ENCODE measurements around the gene CNDP1.

CNDP1 gene

DNA sequence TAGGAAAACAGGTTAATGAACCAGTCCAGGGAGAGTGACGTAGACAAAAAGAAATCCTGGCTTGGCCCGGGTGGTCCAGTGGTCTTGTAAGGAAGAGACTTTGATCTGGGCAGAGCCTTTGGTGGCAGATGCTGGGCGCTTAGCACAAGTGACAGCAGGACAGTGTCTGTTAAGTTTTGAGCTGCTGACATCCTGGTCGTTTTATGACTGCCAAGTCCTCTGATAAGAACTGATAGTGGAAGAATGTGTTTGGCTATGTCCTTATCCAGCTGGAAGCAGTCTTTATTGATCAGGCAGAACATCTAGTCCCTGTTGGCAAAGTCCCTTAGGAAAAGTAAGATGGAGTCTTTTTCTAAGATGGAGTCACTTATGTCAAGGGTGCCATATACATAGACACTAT lies 36.0 kb downstream of the CNDP1 start (continued):
- TF ChIP-seq ZNF223 (tag by site-specific recombination; IDR thresholded peaks at IDR 0.05) = no peak
- no peak for TF ChIP-seq TCF7L2 (IDR thresholded peaks at IDR 0.05; ENCODE audit: borderline replicate concordance, low read depth, low read length)
- TF ChIP-seq ZNF654 (tag by site-specific recombination; IDR thresholded peaks at IDR 0.05; ENCODE audit: low read depth) = no peak
- no peak for TF ChIP-seq GLI2 (tag by site-specific recombination; IDR thresholded peaks at IDR 0.05; ENCODE audit: borderline replicate concordance, low read depth)
- TF ChIP-seq ZNF561 (tag by site-specific recombination; IDR thresholded peaks at IDR 0.05; ENCODE audit: borderline replicate concordance) = no peak
- TF ChIP-seq, protein P1, sequence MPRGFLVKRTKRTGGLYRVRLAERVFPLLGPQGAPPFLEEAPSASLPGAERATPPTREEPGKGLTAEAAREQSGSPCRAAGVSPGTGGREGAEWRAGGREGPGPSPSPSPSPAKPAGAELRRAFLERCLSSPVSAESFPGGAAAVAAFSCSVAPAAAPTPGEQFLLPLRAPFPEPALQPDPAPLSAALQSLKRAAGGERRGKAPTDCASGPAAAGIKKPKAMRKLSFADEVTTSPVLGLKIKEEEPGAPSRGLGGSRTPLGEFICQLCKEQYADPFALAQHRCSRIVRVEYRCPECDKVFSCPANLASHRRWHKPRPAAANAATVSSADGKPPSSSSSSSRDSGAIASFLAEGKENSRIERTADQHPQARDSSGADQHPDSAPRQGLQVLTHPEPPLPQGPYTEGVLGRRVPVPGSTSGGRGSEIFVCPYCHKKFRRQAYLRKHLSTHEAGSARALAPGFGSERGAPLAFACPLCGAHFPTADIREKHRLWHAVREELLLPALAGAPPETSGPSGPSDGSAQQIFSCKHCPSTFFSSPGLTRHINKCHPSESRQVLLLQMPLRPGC (tag by site-specific recombination; IDR thresholded peaks at IDR 0.05) = no peak
- no peak for TF ChIP-seq ZNF23 (tag by site-specific recombination; IDR thresholded peaks at IDR 0.05; ENCODE audit: borderline replicate concordance)

DNA sequence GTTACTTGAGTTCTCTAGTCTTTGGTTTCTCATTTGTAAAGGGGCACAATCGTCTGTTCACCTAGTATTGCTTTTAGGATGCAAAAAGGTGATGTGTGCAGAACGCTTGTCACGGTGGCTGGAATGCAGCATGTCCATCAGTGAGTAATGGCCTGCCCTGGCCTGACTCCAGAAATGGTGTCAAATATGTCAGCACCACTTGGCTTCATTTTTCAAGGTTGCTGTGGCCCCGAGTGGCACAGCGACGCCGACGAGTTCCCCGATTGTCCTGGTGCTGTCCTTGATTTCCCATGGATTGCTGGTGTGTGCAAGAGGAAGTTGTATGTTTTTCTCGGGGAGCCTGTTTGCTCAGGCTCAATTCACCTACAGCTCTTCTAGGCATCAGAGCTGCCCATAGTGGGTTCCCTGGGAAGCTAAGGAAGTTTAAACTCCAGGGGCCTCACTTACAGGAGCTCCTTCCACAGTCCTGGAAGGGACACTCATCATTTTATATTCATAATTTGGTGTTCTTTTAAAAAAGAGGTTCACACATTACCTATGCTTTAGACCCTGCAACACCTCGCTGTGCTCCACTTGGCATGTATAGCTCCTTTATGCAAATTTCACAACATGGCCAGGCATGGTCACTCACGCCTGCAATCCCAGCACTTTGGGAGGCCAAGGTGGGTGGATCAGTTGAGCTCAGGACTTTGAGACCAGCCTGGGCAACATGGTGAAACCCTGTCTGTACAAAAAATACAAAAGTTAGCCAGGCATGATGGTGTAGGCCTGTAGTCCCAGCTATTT lies 37.8 kb downstream of the CNDP1 start:
- ChIA-PET CTCF (no interaction called here), POLR2A (interaction anchor here (0.7 kb wide), 1 partner anchor 9 kb away, joined by 5 read pairs; no protein-coding TSS in a partner anchor)
- TF ChIP-seq ZNF23 (tag by site-specific recombination; IDR thresholded peaks at IDR 0.05; ENCODE audit: borderline replicate concordance) (no peak), KLF8 (tag by site-specific recombination; IDR thresholded peaks at IDR 0.05) (no peak), ZNF791 (tag by site-specific recombination; IDR thresholded peaks at IDR 0.05) (no peak), ZNF335 (tag by site-specific recombination; conservative IDR thresholded peaks at IDR 0.05) (no peak), ZNF341 (tag by site-specific recombination; IDR thresholded peaks at IDR 0.05; ENCODE audit: low read depth) (no peak), ZNF138 (tag by site-specific recombination; IDR thresholded peaks at IDR 0.05; ENCODE audit: borderline replicate concordance) (no peak), ZNF473 (tag by site-specific recombination; IDR thresholded peaks at IDR 0.05) (no peak), ZBTB7A (tag by site-specific recombination; IDR thresholded peaks at IDR 0.05; ENCODE audit: low read depth) (no peak), ZNF362 (tag by site-specific recombination; IDR thresholded peaks at IDR 0.05) (no peak), ZNF707 (tag by site-specific recombination; IDR thresholded peaks at IDR 0.05) (no peak), ZNF433 (tag by site-specific recombination; IDR thresholded peaks at IDR 0.05; ENCODE audit: low read depth) (no peak), PRDM10 (tag by site-specific recombination; IDR thresholded peaks at IDR 0.05) (no peak)
- Histone ChIP-seq H3K9me3 (ENCODE audit: control insufficient read depth, insufficient read depth, low read depth, low read length) (no peaks in the 10 kb centered on the region), H3K4me3 (ENCODE audit: low read depth, low read length) (no peak overlapping the region), H3K36me3 (ENCODE audit: control insufficient read depth in 2 of 2, insufficient read depth in 1 of 2, low read length in 2 of 2) (no peaks in the 10 kb centered on the region), H3K27ac (ENCODE audit: extremely low read depth, low read depth, low read length) (no peak overlapping the region), H3K4me1 (ENCODE audit: control insufficient read depth, insufficient read depth, low read length) (no peaks in the 10 kb centered on the region)

All from HEK293 (cell line).